ENCODE data around the gene KDM7A. TPM values are rescaled to one million over a fixed set of nuclear protein-coding genes. Genes with fewer than 3 reads are reported as not detected.

The KDM7A gene
- total RNA-seq, 1 experiment from 2014 or later: 6.6 TPM

GRCh38 chr7:140146574-140146973 lies 30.2 kb downstream of the KDM7A start:
- no peak overlapping the region for H3K27ac ChIP-seq (ENCODE audit: insufficient read length, low read depth, low read length)
- WGBS (ENCODE audit: extremely low coverage, insufficient read length, low lambda C conversion rate): no CpG with 5 or more reads among the region's 4 CpGs

More at GRCh38 chr7:140146574-140146973, 30.2 kb downstream of the KDM7A start:
- Histone ChIP-seq H3K79me1 (ENCODE audit: insufficient read depth, low read depth, low read length, poor library complexity, severe bottlenecking) (no peaks in the 10 kb centered on the region), H2AK5ac (ENCODE audit: insufficient read length, low read length) (no peak overlapping the region), H3K4me2 (ENCODE audit: insufficient read depth, insufficient read length, low read length) (no peak overlapping the region), H2BK15ac (ENCODE audit: low read depth, low read length) (no peak overlapping the region), H3K79me2 (ENCODE audit: insufficient read depth, low read length) (peaks cover 3% of the 10 kb centered on the region; the same call in 1 of the 2 replicates), H3K23ac (ENCODE audit: insufficient read length, low read depth, low read length) (no peak overlapping the region), H4K8ac (replicated peaks; ENCODE audit: insufficient read length, low read depth, low read length) (no peak overlapping the region), H3K56ac (ENCODE audit: insufficient read length, low read depth, low read length) (no peak overlapping the region), H3K18ac (ENCODE audit: insufficient read length, low read depth, low read length) (no peak overlapping the region), H2BK20ac (ENCODE audit: low read depth, low read length, poor library complexity, severe bottlenecking) (no peak overlapping the region), H3K14ac (ENCODE audit: insufficient read depth, low read length) (no peak overlapping the region), H2BK5ac (ENCODE audit: insufficient read length, low read length) (no peak overlapping the region), H3K4me1 (ENCODE audit: insufficient read depth, low read length) (no peaks in the 10 kb centered on the region), H4K91ac (ENCODE audit: insufficient read length, low read depth, low read length) (no peak overlapping the region), H2BK12ac (ENCODE audit: insufficient read length, low read depth, low read length) (no peak overlapping the region), H2BK120ac (ENCODE audit: low read depth, low read length, poor library complexity, severe bottlenecking) (no peak overlapping the region), H3K9ac (ENCODE audit: extremely low read depth, insufficient read length, low read length) (no peak overlapping the region), H3K4ac (ENCODE audit: low read depth, low read length) (no peak overlapping the region), H4K20me1 (ENCODE audit: control insufficient read depth, insufficient read depth, insufficient read length) (no peaks in the 10 kb centered on the region), H3K23me2 (ENCODE audit: insufficient read length, low read depth, low read length, poor library complexity, severe bottlenecking) (no peaks in the 10 kb centered on the region), H3K27me3 (ENCODE audit: insufficient read depth, low read length) (no peaks in the 10 kb centered on the region), H3K9me3 (ENCODE audit: control insufficient read depth, low read depth, low read length) (no peaks in the 10 kb centered on the region), H2AFZ (ENCODE audit: low read length) (no peak overlapping the region), H4K5ac (ENCODE audit: insufficient read length, low read depth, low read length) (no peak overlapping the region), H3T11ph (ENCODE audit: low read length) (no peak overlapping the region)
- no peak for DNase-seq
- Mint-ChIP-seq H3K9me3 (no peaks in the 10 kb centered on the region), H3K27ac (no peak overlapping the region), H3K4me3 (no peak overlapping the region), H3K27me3 (ENCODE audit: low read depth) (no peaks in the 10 kb centered on the region), H3K4me1 (peaks cover 4% of the 10 kb centered on the region in 2 experiments; a peak in 2 of 4 replicates), H3K36me3 (ENCODE audit: insufficient read depth in 1 of 3, low read depth in 3 of 3) (peaks cover 0 to 5% (median 0%) of the 10 kb centered on the region in 3 experiments; a peak in 2 of 7 replicates)
- TF ChIP-seq CTCF (conservative IDR thresholded peaks at IDR 0.05): no peak

Data from H9 (cell line).